GM12878 (cell line): ENCODE results near the gene PCSK6. TPM values are rescaled to one million over a fixed set of nuclear protein-coding genes. Genes with fewer than 3 reads are reported as not detected.

Experiments
- CBX5 ChIP-seq: sonication (generic); IDR thresholded peaks from 2 replicates; pipeline ENCODE4 v1.6.1; 2016; ENCODE audit warnings: low read depth, moderate library complexity, mild to moderate bottlenecking, inconsistent platforms
- CREM ChIP-seq: IDR thresholded peaks from 2 replicates; pipeline ENCODE4 v1.6.1; 2014; ENCODE audit warnings: antibody characterized with exemption, low read depth
- EED ChIP-seq: sonication (generic); IDR thresholded peaks from 2 replicates; pipeline ENCODE4 v1.6.1; 2016; ENCODE audit warnings: antibody characterized with exemption, low read depth
- FOXM1 ChIP-seq: IDR thresholded peaks from 2 replicates; pipeline ENCODE4 v1.6.1; 2012; ENCODE audit warnings: low read depth, mild to moderate bottlenecking, inconsistent platforms, low read length, moderate library complexity
- GABPA ChIP-seq: IDR thresholded peaks from 2 replicates; pipeline ENCODE4 v1.6.1; 2014; ENCODE audit warnings: antibody characterized with exemption, low read depth, mild to moderate bottlenecking, inconsistent platforms
- HCFC1 ChIP-seq: fragments of 150-350 bp; IDR thresholded peaks from 2 replicates; pipeline ENCODE4 v1.6.1; 2014; ENCODE audit warnings: low read length
- HDAC6 ChIP-seq: fragments of 200-600 bp; sonication (generic); IDR thresholded peaks from one replicate; pipeline ENCODE4 v1.8.0; 2017; ENCODE audit warnings: antibody characterized with exemption; ENCODE audit not compliant: unreplicated experiment
- KDM1A ChIP-seq: fragments of 200-600 bp; sonication (generic); IDR thresholded peaks from 2 replicates; pipeline ENCODE4 v1.6.1; 2016; ENCODE audit warnings: borderline replicate concordance
- MEF2A ChIP-seq: IDR thresholded peaks from 2 replicates; pipeline ENCODE4 v1.6.1; 2011; ENCODE audit warnings: low read depth, mild to moderate bottlenecking, low read length, moderate library complexity; ENCODE audit not compliant: insufficient read depth
- MEF2B ChIP-seq: fragments of 450-650 bp; IDR thresholded peaks from 2 replicates; pipeline ENCODE4 v1.6.1; 2018; ENCODE audit warnings: mild to moderate bottlenecking, moderate library complexity; ENCODE audit not compliant: partially characterized antibody, poor library complexity, severe bottlenecking
- MTA2 ChIP-seq: fragments of 450-650 bp; IDR thresholded peaks from 2 replicates; pipeline ENCODE4 v1.6.1; 2016; ENCODE audit warnings: low read depth, mild to moderate bottlenecking, moderate library complexity
- NFYA ChIP-seq: IDR thresholded peaks from 2 replicates; pipeline ENCODE4 v1.6.1; 2011; ENCODE audit warnings: low read depth, mild to moderate bottlenecking, low read length, improper control_type of control experiment, borderline replicate concordance
- POLR2AphosphoS2 ChIP-seq: IDR thresholded peaks from 2 replicates; pipeline ENCODE4 v1.6.1; 2011; ENCODE audit warnings: low read depth, mild to moderate bottlenecking, low read length, improper control_type of control experiment, moderate library complexity
- SMC3 ChIP-seq: IDR thresholded peaks from 2 replicates; pipeline ENCODE4 v1.6.1; 2011; ENCODE audit warnings: low read length, improper control_type of control experiment, borderline replicate concordance
- SREBF2 ChIP-seq: IDR thresholded peaks from 2 replicates; pipeline ENCODE4 v1.6.1; 2012; ENCODE audit warnings: mild to moderate bottlenecking, low read length
- SUPT20H ChIP-seq: IDR thresholded peaks from 2 replicates; pipeline ENCODE4 v1.6.1; 2011; ENCODE audit warnings: low read depth, mild to moderate bottlenecking, low read length, moderate library complexity, borderline replicate concordance; ENCODE audit not compliant: control insufficient read depth
- TCF12 ChIP-seq: IDR thresholded peaks from 2 replicates; pipeline ENCODE4 v1.6.1; 2011; ENCODE audit warnings: low read depth, mild to moderate bottlenecking, low read length
- ZNF217 ChIP-seq: fragments of 450-650 bp; IDR thresholded peaks from 2 replicates; pipeline ENCODE4 v1.6.1; 2017; ENCODE audit warnings: antibody characterized with exemption, mild to moderate bottlenecking
- polyA plus RNA-seq, 11 experiments: library from polyadenylated mRNA; depleted of rRNA in 4 of 11; unstranded in 6 of 11; stranded (reverse) in 5 of 11; fragments of >200 nt; fragmentation: Nextera tagmentation in 4 of 11; fragmentation: Illumina TruSeq in 1 of 11; extraction: Ambion mirVana in 4 of 11; extraction: Trizol in 1 of 11; gene quantifications; 1 replicate in 1 of 11; 2 replicates in 10 of 11; pipeline versions ENCODE4 v1.2.1 to v1.2.3, GENCODE V29; 2011 to 2016; ENCODE audit warnings: inconsistent platforms in 2 of 11, missing spikeins in 2 of 11, low read depth in 1 of 11
- total RNA-seq, 4 experiments: library from RNA; depleted of rRNA in 3 of 4; stranded (reverse); fragments of >200 nt in 3 of 4; fragmentation: Illumina TruSeq in 1 of 4; extraction: Trizol in 1 of 4; gene quantifications; 2 replicates each; pipeline versions ENCODE4 v1.2.1 to v1.2.3, GENCODE V29; 2013 to 2021
- TF ChIP-seq, protein P1 (sequence below): fragments of 450-650 bp; IDR thresholded peaks from 2 replicates; pipeline ENCODE4 v1.6.1; 2017; ENCODE audit warnings: mild to moderate bottlenecking, moderate library complexity
- TF ChIP-seq, protein P2 (sequence below): fragments of 450-650 bp; IDR thresholded peaks from 2 replicates; pipeline ENCODE4 v1.6.1; 2017; ENCODE audit warnings: antibody characterized with exemption, mild to moderate bottlenecking, moderate library complexity
- TF ChIP-seq, protein P3 (sequence below): IDR thresholded peaks from 2 replicates; pipeline ENCODE4 v1.6.1; 2011; ENCODE audit warnings: borderline replicate concordance, low read depth, mild to moderate bottlenecking, moderate library complexity, low read length; ENCODE audit not compliant: insufficient read depth, poor library complexity, severe bottlenecking
- TF ChIP-seq, protein P4 (sequence below): IDR thresholded peaks from 2 replicates; pipeline ENCODE4 v1.6.1; 2011; ENCODE audit warnings: low read depth, mild to moderate bottlenecking, low read length, moderate library complexity, borderline replicate concordance; ENCODE audit errors: extremely low read depth

The PCSK6 gene
- total and polyA plus RNA-seq, 10 of the 15 experiments (the other 5 are each of a cell fraction or from before 2014, with no cell fraction given): 0.19 to 0.67 (median 0.25) TPM; not detected in 4

DNA sequence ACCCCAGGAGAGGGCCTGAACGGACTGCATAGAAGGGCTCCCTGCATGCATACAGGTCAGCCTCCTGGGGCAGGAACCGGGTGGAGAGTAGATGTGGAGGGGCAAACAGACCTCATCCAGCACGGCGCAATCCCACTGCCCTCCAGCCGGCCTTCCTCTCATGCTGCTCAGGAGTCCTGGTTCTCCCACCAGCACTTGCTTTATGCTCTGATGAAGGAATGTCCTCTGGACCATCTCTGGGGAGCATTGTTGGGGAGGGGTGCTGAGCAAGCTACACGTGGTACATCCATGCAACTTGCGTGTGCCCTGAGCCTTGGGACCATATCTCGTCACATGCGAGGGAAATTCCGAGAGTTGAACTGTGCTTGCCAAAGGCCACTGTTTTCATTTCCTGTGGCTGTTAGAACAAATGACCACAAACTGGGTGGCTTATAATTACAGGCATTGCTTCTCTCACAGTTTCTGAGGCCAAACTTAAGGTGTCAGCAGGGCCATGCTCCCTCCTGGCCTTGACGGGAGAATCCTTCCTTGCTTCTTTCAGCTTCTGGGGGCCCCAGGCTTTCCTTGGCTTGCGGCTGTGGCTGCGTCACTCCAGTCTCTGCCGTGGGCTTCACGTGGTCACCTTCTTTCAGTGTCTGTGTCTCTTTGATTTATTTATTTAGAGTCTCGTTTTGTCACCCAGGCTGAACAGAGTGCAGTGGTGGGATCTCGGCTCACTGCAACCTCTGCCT is 224.4 kb downstream of the PCSK6 start (continued):
- TF ChIP-seq SUPT20H (no peak), MEF2A (no peak), GABPA (no peak), EED (peak; percentile 51), CREM (peak; percentile 66; the same call in 1 of the 2 replicates), NFYA (no peak), HCFC1 (no peak), POLR2AphosphoS2 (no peak), CBX5 (no peak), TCF12 (peak; percentile 58; the same call in 1 of the 2 replicates), SMC3 (no peak), HDAC6 (no peak), MTA2 (peak; percentile 94), ZNF217 (no peak), KDM1A (no peak), SREBF2 (no peak), MEF2B (peak; percentile 82), FOXM1 (no peak)
- TF ChIP-seq, protein P1, sequence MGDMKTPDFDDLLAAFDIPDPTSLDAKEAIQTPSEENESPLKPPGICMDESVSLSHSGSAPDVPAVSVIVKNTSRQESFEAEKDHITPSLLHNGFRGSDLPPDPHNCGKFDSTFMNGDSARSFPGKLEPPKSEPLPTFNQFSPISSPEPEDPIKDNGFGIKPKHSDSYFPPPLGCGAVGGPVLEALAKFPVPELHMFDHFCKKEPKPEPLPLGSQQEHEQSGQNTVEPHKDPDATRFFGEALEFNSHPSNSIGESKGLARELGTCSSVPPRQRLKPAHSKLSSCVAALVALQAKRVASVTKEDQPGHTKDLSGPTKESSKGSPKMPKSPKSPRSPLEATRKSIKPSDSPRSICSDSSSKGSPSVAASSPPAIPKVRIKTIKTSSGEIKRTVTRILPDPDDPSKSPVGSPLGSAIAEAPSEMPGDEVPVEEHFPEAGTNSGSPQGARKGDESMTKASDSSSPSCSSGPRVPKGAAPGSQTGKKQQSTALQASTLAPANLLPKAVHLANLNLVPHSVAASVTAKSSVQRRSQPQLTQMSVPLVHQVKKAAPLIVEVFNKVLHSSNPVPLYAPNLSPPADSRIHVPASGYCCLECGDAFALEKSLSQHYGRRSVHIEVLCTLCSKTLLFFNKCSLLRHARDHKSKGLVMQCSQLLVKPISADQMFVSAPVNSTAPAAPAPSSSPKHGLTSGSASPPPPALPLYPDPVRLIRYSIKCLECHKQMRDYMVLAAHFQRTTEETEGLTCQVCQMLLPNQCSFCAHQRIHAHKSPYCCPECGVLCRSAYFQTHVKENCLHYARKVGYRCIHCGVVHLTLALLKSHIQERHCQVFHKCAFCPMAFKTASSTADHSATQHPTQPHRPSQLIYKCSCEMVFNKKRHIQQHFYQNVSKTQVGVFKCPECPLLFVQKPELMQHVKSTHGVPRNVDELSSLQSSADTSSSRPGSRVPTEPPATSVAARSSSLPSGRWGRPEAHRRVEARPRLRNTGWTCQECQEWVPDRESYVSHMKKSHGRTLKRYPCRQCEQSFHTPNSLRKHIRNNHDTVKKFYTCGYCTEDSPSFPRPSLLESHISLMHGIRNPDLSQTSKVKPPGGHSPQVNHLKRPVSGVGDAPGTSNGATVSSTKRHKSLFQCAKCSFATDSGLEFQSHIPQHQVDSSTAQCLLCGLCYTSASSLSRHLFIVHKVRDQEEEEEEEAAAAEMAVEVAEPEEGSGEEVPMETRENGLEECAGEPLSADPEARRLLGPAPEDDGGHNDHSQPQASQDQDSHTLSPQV: 0 out of 2 replicates have a peak, but pooled peaks have one; percentile 62
- TF ChIP-seq, protein P2, sequence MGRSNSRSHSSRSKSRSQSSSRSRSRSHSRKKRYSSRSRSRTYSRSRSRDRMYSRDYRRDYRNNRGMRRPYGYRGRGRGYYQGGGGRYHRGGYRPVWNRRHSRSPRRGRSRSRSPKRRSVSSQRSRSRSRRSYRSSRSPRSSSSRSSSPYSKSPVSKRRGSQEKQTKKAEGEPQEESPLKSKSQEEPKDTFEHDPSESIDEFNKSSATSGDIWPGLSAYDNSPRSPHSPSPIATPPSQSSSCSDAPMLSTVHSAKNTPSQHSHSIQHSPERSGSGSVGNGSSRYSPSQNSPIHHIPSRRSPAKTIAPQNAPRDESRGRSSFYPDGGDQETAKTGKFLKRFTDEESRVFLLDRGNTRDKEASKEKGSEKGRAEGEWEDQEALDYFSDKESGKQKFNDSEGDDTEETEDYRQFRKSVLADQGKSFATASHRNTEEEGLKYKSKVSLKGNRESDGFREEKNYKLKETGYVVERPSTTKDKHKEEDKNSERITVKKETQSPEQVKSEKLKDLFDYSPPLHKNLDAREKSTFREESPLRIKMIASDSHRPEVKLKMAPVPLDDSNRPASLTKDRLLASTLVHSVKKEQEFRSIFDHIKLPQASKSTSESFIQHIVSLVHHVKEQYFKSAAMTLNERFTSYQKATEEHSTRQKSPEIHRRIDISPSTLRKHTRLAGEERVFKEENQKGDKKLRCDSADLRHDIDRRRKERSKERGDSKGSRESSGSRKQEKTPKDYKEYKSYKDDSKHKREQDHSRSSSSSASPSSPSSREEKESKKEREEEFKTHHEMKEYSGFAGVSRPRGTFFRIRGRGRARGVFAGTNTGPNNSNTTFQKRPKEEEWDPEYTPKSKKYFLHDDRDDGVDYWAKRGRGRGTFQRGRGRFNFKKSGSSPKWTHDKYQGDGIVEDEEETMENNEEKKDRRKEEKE: no peak
- TF ChIP-seq, protein P3, sequence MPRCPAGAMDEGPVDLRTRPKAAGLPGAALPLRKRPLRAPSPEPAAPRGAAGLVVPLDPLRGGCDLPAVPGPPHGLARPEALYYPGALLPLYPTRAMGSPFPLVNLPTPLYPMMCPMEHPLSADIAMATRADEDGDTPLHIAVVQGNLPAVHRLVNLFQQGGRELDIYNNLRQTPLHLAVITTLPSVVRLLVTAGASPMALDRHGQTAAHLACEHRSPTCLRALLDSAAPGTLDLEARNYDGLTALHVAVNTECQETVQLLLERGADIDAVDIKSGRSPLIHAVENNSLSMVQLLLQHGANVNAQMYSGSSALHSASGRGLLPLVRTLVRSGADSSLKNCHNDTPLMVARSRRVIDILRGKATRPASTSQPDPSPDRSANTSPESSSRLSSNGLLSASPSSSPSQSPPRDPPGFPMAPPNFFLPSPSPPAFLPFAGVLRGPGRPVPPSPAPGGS: peak; percentile 32
- TF ChIP-seq, protein P4, sequence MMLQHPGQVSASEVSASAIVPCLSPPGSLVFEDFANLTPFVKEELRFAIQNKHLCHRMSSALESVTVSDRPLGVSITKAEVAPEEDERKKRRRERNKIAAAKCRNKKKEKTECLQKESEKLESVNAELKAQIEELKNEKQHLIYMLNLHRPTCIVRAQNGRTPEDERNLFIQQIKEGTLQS: no peak
